AG09319 (cell line): ENCODE data around the gene RRP36.

Source experiments
- DNase-seq: peaks from one replicate; pipeline ENCODE4 v3.0.0-alpha.2; 2010; ENCODE audit warnings: low read depth; ENCODE audit errors: extremely low read depth
- CTCF ChIP-seq: IDR thresholded peaks from 2 replicates; pipeline ENCODE4 v1.5.1; 2011; ENCODE audit warnings: low read depth, mild to moderate bottlenecking, inconsistent platforms, low read length, moderate library complexity

RRP36 gene

DNA sequence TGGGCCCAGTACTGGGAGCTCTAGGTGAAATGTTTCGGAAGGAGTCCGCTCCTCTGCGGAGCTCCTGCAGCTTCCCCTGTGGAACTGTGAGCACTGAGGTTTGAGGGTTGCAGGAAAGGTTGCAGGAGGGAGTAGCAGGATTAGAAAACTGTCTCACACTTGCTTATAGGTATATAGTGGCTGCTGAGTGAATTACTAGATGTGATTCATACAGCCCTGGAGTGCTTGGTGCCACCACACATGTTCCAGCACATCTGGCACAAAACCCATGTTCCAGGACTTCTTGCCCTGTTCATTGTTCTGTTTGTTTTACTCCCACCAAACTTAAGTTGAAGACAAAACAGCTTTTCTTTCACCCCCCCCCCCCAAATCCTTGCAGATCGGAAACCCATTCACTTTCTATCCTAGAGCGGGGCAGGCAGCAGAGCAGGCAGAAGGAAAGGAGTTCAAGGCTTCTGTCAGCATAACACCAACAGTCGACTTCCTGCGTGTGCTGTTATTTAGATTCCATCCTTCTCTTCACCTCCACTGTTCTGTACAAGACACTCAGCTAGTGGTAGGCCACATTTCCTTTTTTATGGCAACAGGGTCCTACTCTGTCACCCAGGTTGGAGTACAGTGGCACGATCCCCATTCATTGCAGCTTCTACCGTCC, 41.8 kb upstream of the RRP36 start:
- TF ChIP-seq CTCF: no peak
- DNase-seq: no peak

- no peak for DNase-seq
These were observed 39.6 kb upstream of the RRP36 start for GRCh38 chr6:42981836-42982235.

DNA sequence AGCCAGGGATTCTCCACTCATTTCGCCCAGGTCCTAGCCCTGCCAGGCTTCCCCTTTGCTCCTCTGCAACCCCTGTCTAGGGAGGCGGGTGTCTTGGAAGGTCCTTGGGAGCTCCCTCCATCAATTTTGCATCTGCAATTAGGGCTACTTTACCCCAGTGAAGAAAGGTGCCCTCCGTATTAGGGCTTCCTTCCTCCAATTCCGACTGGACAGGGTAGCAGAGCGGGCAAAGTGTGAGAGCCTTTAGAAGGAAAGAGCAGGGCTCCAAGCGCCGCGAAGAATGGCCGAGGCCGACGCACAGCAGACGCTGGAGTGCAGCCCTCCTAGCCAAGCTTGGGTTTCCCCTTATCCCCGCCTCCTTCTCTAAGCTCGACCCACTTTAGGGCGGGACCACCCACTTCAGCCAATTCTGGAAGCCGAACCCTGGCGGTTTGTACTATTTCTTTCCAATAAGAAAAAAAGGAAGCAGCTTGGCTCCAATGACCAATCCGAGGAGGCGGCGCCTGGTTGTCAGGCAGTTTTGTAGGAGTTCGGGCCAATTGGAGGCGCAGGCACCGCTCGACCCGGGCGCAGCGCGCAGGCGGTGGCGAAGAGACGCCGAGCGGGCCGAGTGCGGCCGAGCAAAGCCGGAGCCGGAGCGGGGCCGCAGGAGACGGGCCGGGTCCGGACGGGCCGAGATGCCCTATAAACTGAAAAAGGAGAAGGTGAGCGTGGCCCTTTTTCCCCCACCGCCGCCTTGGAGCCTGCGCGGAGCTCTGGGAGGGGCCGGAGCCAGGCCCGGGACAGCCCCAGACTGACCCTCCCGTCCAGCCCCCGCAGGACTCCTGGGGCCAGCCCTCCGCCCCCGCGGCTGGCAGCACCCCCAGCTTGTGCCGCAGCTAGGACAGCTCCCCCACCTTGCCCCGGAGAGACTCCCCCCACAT, 37.2 kb upstream of the RRP36 start, which contains the start of gene PPP2R5D:
Gene PPP2R5D, plus strand, starts transcription at position 570 of the 923 bp plus-strand sequence. Its CDS starts 108 bp downstream, at position 678.
- DNase-seq: peak; percentile 96
- TF ChIP-seq CTCF: no peak

More at GRCh38 chr6:42981836-42982235, 39.6 kb upstream of the RRP36 start:
- no peak for TF ChIP-seq CTCF

DNA sequence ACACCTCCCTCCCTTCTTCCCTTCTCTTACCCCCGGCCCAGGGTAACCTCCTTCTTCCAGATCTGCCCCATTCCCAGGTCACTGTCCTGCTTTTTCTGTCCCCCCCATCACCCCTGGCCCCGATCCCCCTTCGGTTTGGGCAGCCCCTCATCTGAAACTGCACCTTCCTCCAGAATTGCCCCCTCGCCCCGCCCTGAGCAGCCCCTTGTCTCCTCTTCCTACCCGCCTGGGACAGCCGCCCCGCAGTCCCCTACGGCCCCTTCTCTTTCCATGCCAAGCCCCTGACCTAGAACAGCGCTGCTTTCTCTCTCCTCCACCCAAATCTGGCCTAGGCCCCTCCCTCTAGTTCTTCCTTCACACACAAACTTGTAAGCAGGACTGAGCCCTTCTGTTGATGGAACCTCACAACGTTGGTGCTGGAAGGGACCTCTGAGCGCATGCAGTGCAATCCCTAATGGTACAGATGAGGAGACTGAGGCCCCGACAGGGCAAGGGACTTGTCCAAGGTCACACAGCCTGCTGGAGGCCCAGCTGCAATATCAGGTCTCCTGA, 36.4 kb upstream of the RRP36 start:
- no peak for DNase-seq
- TF ChIP-seq CTCF: no peak

DNA sequence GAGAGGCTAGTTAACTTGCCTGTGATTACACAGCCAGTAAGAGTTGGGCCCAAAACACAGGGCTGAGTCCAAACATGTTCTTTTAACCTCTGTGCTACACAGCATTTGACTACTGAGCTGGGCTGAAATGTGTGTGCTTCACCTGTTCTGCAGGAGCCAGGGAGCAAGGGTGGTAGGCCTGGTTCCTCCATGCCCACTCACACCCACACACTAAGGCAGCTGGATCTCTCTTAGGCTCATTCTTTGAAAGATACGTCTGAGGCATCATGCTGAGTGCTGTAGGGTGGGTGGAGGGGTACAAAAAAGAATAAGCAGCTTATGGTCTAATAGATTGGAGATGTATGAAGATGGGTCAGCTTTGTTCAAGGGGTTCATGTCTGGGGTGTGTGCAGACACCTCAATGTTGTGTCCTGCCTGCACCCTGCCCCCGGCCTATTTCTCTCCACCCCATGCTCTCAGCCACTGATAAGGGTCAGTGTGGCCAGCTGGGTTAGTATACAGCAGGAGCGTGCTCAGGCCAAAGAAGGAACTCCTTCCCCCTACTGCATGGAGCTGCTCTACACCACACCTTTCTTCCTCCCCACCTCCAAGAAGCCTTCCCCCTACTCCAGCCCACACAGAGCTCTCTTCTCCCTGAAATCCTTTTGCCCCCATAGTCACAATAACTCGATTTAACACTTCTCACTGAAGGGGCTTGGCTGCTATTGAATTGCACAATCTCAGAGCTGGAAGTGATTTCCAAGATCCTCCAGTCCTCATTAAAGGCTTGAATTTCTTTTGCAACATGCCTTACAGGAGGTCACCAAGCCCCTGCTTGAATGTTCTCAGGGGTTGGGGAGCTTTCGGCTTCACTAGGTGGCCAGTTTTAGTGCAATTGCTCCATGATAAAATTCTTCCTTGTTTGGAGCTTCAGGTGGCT, 33.6 kb upstream of the RRP36 start:
- DNase-seq: no peak
- no peak for TF ChIP-seq CTCF

DNA sequence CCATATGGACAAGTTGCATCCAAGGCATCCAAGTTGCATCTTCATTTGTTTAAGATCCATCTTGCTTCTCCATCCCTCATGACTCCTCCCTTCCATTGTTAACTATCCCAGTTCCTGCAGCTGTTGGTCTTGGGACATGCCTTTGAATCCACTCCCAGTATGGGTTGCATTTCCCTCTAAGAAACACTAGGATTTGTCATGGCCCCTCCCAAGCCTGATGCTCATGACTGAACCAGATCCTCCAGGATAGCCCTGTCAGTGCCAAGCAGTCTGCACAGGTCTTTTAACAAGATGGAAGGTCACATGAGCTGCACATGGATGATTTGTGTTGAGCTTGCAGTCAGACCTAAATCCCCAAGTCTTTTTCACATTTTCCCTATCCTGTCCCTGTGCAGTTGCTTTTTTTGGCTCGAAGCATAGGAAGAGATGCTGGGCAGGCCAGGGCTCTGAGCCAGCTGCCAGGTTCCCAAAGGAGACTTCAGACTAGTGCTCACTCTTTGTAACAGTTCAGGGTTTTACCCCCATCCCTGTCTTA, 32.9 kb upstream of the RRP36 start:
- TF ChIP-seq CTCF: no peak
- DNase-seq: no peak
